B cell (primary cell): ENCODE results near the gene TNNT1. TPM values are rescaled to one million over a fixed set of nuclear protein-coding genes. Genes with fewer than 3 reads are reported as not detected.

ENCODE experiments used
- ATAC-seq: fragments of 200-7000 bp; cut with Tn5 transposase; one replicate; pipeline ENCODE4 v1.10.0; 2021; ENCODE audit warnings: low read depth, mild to moderate bottlenecking, moderate number of reproducible peaks, moderate library complexity
- CTCF ChIA-PET: fragments of 350-600 bp; sonication (Branson Sonifier 250); formaldehyde crosslinking; loops from one replicate; lab custom pipeline; 2021; ENCODE audit warnings: antibody characterized with exemption, inconsistent platforms; lab: Charles Lee
- POLR2A ChIA-PET: fragments of 350-600 bp; sonication (Branson Sonifier 250); formaldehyde crosslinking; loops from one replicate; lab custom pipeline; 2021; ENCODE audit warnings: antibody characterized with exemption; lab: Charles Lee
- DNase-seq: peaks from one replicate; pipeline ENCODE4 v3.0.0; 2013
- H2AFZ ChIP-seq: 2 replicates; pipeline ENCODE4 v1.6.1; 2012; ENCODE audit warnings: mild to moderate bottlenecking, low read depth, low read length; ENCODE audit not compliant: insufficient read depth, poor library complexity, severe bottlenecking
- H3K27ac ChIP-seq, 2 donors: 1 replicate in 1 of 2; 2 replicates in 1 of 2; pipeline ENCODE4 v1.5.1; 2012 to 2013; ENCODE audit warnings: low read length in 2 of 2, mild to moderate bottlenecking in 2 of 2, moderate library complexity in 1 of 2
- H3K27me3 ChIP-seq, 4 experiments: fragments of 200-600 bp in 1 of 4; sonication (generic) in 1 of 4; replicated peaks in 1 of 4; 1 replicate in 2 of 4; 2 replicates in 2 of 4; pipeline versions ENCODE4 v1.6.1 to v1.7.0; 2013 to 2016; ENCODE audit warnings: low read length in 3 of 4, mild to moderate bottlenecking in 2 of 4, mixed read lengths in 1 of 4, moderate library complexity in 1 of 4; ENCODE audit not compliant: insufficient read depth in 4 of 4, control insufficient read depth in 3 of 4; ENCODE audit errors: control extremely low read depth in 1 of 4
- H3K36me3 ChIP-seq, 2 experiments: replicated peaks in 1 of 2; 1 replicate in 1 of 2; 2 replicates in 1 of 2; pipeline versions ENCODE4 v1.6.1 to v1.7.1; 2013; ENCODE audit warnings: low read length in 1 of 2; ENCODE audit not compliant: insufficient read depth in 2 of 2, control insufficient read depth in 1 of 2; ENCODE audit errors: control extremely low read depth in 1 of 2, extremely low read depth in 1 of 2
- H3K4me1 ChIP-seq, 2 donors: fragments of 200-600 bp in 1 of 2; sonication (generic) in 1 of 2; 1 replicate in 1 of 2; 2 replicates in 1 of 2; pipeline versions ENCODE4 v1.5.1 to v1.6.1; 2013 to 2017; ENCODE audit warnings: low read length in 2 of 2; ENCODE audit not compliant: control insufficient read depth in 2 of 2, insufficient read depth in 2 of 2
- H3K4me2 ChIP-seq: replicated peaks from 2 replicates; pipeline ENCODE3; 2012; ENCODE audit warnings: mild to moderate bottlenecking, low read depth, low read length; ENCODE audit not compliant: poor library complexity, severe bottlenecking
- H3K4me3 ChIP-seq, 5 experiments: fragments of 200-600 bp in 1 of 5; sonication (generic) in 1 of 5; 1 replicate in 3 of 5; 2 replicates in 2 of 5; pipeline versions ENCODE4 v1.5.1 to v1.7.0; 2011 to 2016; ENCODE audit warnings: low read length in 4 of 5, mild to moderate bottlenecking in 4 of 5, low read depth in 2 of 5, control low read depth in 1 of 5, moderate library complexity in 1 of 5; ENCODE audit not compliant: insufficient read depth in 1 of 5; ENCODE audit errors: control extremely low read depth in 1 of 5, extremely low read depth in 1 of 5
- H3K79me2 ChIP-seq: fragments of 200-600 bp; sonication (generic); one replicate; pipeline ENCODE4 v1.6.0; 2016; ENCODE audit warnings: low read length; ENCODE audit not compliant: control insufficient read depth, insufficient read depth
- H3K9ac ChIP-seq: fragments of 200-600 bp; sonication (generic); 2 replicates; pipeline ENCODE4 v1.6.1; 2017; ENCODE audit warnings: mild to moderate bottlenecking, low read length, moderate library complexity
- H3K9me3 ChIP-seq, 3 donors: one replicate each; pipeline versions ENCODE4 v1.6.1 to v1.7.1; 2013; ENCODE audit warnings: low read length in 2 of 3; ENCODE audit not compliant: control insufficient read depth in 2 of 3, insufficient read depth in 1 of 3; ENCODE audit errors: control extremely low read depth in 1 of 3
- H4K20me1 ChIP-seq: 2 replicates; pipeline ENCODE4 v1.6.0; 2012; ENCODE audit warnings: mild to moderate bottlenecking, low read length; ENCODE audit not compliant: insufficient read depth, control insufficient read depth, poor library complexity, severe bottlenecking
- H3K27ac Mint-ChIP-seq: one replicate; pipeline ENCODE4 v1.8.0; 2021; ENCODE audit warnings: mixed read lengths
- H3K27me3 Mint-ChIP-seq: one replicate; pipeline ENCODE4 v1.8.0; 2021; ENCODE audit warnings: mixed read lengths
- H3K4me1 Mint-ChIP-seq: one replicate; pipeline ENCODE4 v1.8.0; 2021; ENCODE audit warnings: mixed read lengths
- H3K4me3 Mint-ChIP-seq: one replicate; pipeline ENCODE4 v1.8.0; 2021; ENCODE audit warnings: mixed read lengths
- H3K9me3 Mint-ChIP-seq: one replicate; pipeline ENCODE4 v1.8.0; 2022; ENCODE audit warnings: mixed read lengths; ENCODE audit not compliant: insufficient read depth
- CTCF ChIP-seq: fragments of 200-600 bp; IDR thresholded peaks from one replicate; pipeline ENCODE4 v1.8.0; 2022; ENCODE audit warnings: antibody characterized with exemption, mild to moderate bottlenecking
- EZH2 ChIP-seq: IDR thresholded peaks from 2 replicates; pipeline ENCODE4 v1.6.1; 2012; ENCODE audit warnings: borderline replicate concordance, low read depth, mild to moderate bottlenecking, moderate library complexity, low read length; ENCODE audit not compliant: insufficient read depth, poor library complexity, severe bottlenecking
- WGBS: methylation state at CpG from one replicate; pipeline ENCODE4 v1.1.5; 2013; ENCODE audit warnings: missing lambda C conversion rate; ENCODE audit not compliant: insufficient coverage; 5-methylcytosine and 5-hydroxymethylcytosine counted together
- intact Hi-C: fragments of 100-400 bp; cut with micrococcal nuclease; formaldehyde crosslinking; loops from one replicate; pipeline ENCODE4 v1.10.0; 2022
- polyA plus RNA-seq: library from polyadenylated mRNA; depleted of rRNA; stranded (reverse); fragments of >200 nt; gene quantifications from 2 replicates; pipeline ENCODE4 v1.2.3, GENCODE V29; 2012
- total RNA-seq, 2 donors: library from RNA; stranded (reverse); fragments of 120-200 nt in 1 of 2; gene quantifications; 1 replicate in 1 of 2; 2 replicates in 1 of 2; pipeline versions ENCODE4 v1.2.3 to v1.2.4, GENCODE V29; 2013 to 2022

TNNT1 gene
- total and polyA plus RNA-seq, 2 donors (not counting 1 experiment from before 2014, with no cell fraction given), result not detected

GRCh38 chr19:55174425-55175116 is 25.6 kb upstream of the TNNT1 start:
- intact Hi-C loops, result no loop called here
- Histone ChIP-seq H3K27me3 (peaks cover 0 to 93% (median 48%) of the 10 kb centered on the region in 4 experiments), H3K9ac (peak overlapping the region; percentile 56), H3K79me2 (no peaks in the 10 kb centered on the region), H3K4me3 (peak overlapping the region in 1 of 5 experiments; percentile 49), H3K4me1 (peaks cover 31 to 42% of the 10 kb centered on the region in 2 donors), H3K36me3 (no peaks in the 10 kb centered on the region), H3K4me2 (peak overlapping the region; percentile 85), H2AFZ (no peak overlapping the region), H3K27ac (no peak overlapping the region), H3K9me3 (peaks cover 0 to 52% (median 14%) of the 10 kb centered on the region in 3 donors), H4K20me1 (no peaks in the 10 kb centered on the region)
- TF ChIP-seq EZH2, result no peak
- TF ChIP-seq CTCF, result no peak
- peaks cover 30% of the 10 kb centered on the region for H3K4me1 Mint-ChIP-seq
- peaks cover 69% of the 10 kb centered on the region for H3K27me3 Mint-ChIP-seq
- H3K4me3 Mint-ChIP-seq, result peak overlapping the region; percentile 69
- ChIA-PET CTCF (interaction anchor here (0.5 kb wide), 1 partner anchor 402 kb away, joined by 3 read pairs; no protein-coding TSS in a partner anchor), POLR2A (interaction anchor here (0.8 kb wide), 1 partner anchor 210 kb away, joined by 3 read pairs; the partner anchor contains the start of gene TMEM238)
- H3K27ac Mint-ChIP-seq, result no peak overlapping the region
- WGBS, result 79% methylated on average over 17 of the region's 21 CpGs
- no peak for ATAC-seq
- DNase-seq, result no peak
- H3K9me3 Mint-ChIP-seq, result no peaks in the 10 kb centered on the region
